Pancreas (tissue), 10 donors: Measurements from ENCODE around the gene DCDC2B. TPM values are rescaled to one million over a fixed set of nuclear protein-coding genes. Genes with fewer than 3 reads are reported as not detected.

ENCODE experiments used
- ATAC-seq, 4 donors: fragments of 200-7000 bp; cut with Tn5 transposase; one replicate each; pipeline versions ENCODE4 v1.8.0 to v1.9.1; 2020; ENCODE audit warnings: mild to moderate bottlenecking in 4 of 4, moderate library complexity in 4 of 4
- DNase-seq, 6 donors: peaks; one replicate each; pipeline ENCODE4 v3.0.0-alpha.2; 2020
- FAIRE-seq: peaks from 2 replicates; lab custom pipeline; 2012; peaks lifted over from hg19 to GRCh38; lab: Jason Lieb, UNC
- H3K27ac ChIP-seq, 4 donors: fragments of 200-600 bp; sonication (generic); 1 replicate in 3 of 4; 2 replicates in 1 of 4; pipeline versions ENCODE4 v1.5.0 to v1.8.0; 2020
- H3K27me3 ChIP-seq, 4 donors: fragments of 200-600 bp; one replicate each; pipeline ENCODE4 v1.8.0; 2021
- H3K36me3 ChIP-seq, 3 donors: fragments of 200-600 bp; sonication (generic) in 1 of 3; one replicate each; pipeline versions ENCODE4 v1.5.0 to v1.8.0; 2020 to 2021
- H3K4me1 ChIP-seq, 3 donors: fragments of 200-600 bp; one replicate each; pipeline ENCODE4 v1.8.0; 2021
- H3K4me3 ChIP-seq, 4 donors: fragments of 200-600 bp; sonication (generic) in 2 of 4; one replicate each; pipeline versions ENCODE4 v1.5.0 to v1.8.0; 2020 to 2021
- H3K9me3 ChIP-seq, 4 donors: fragments of 200-600 bp; one replicate each; pipeline ENCODE4 v1.8.0; 2021
- CTCF ChIP-seq, 4 donors: fragments of 200-600 bp; sonication (generic) in 3 of 4; IDR thresholded peaks; one replicate each; pipeline versions ENCODE4 v1.5.0 to v1.8.0; 2021; ENCODE audit warnings: antibody characterized with exemption in 4 of 4
- WGBS, 2 donors: extraction: QIAGEN DNeasy Blood & Tissue Kit; methylation state at CpG; one replicate each; pipeline ENCODE4 v1.1.7; 2013; 5-methylcytosine and 5-hydroxymethylcytosine counted together
- intact Hi-C, 3 donors: fragments of 100-400 bp; cut with DNase I; formaldehyde crosslinking; loops; one replicate each; pipeline versions ENCODE4 v1.11.1 to v1.14.2; 2022
- polyA plus RNA-seq, 2 donors: library from polyadenylated mRNA; stranded (reverse); fragments of 200-250 nt; gene quantifications; one replicate each; pipeline ENCODE4 v1.2.3, GENCODE V29; 2013
- total RNA-seq, 6 donors: library from RNA; stranded (reverse); fragmentation: NEBNext Ultra II Directional in 4 of 6; extraction: Animal tissue kit (Norgen Biotek cat#: 25700) in 4 of 6; gene quantifications; one replicate each; pipeline versions ENCODE4 v1.2.1 to v1.2.4, GENCODE V29; 2021 to 2023
- donor health status: healthy with polysubstance abuse.
- donor health status: DM: no; HTN: no; CAD: no; lungs with moderate emphysema.
- donor health status: DM: no; HTN: no; CAD: no.
- donor health status: control.
- donor health status: control.
- donor health status: Bipolar disorder and iron deficiency.
- donor health status: DM: yes; HTN: yes; CAD: no.
- donor health status: DM: no; HTN: no; CAD: no.
- donor health status: DM: no; HTN: no; CAD: no.
- donor health status: DM: yes; HTN: yes; CAD: no.

Gene DCDC2B
- total and polyA plus RNA-seq, 8 donors = 0.05 to 0.11 TPM; not detected in 6

GRCh38 chr1:32221581-32221979, 12.7 kb downstream of the DCDC2B start:
- Histone ChIP-seq H3K4me3 (peak overlapping the region; percentile 49 to 88 (median 79)), H3K9me3 (no peaks in the 10 kb centered on the region), H3K27ac (peak overlapping the region; percentile 57 to 83 (median 74)), H3K36me3 (peaks cover 0 to 15% (median 4%) of the 10 kb centered on the region in 3 donors), H3K27me3 (no peaks in the 10 kb centered on the region), H3K4me1 (peaks cover 7 to 20% (median 15%) of the 10 kb centered on the region in 3 donors)
- TF ChIP-seq CTCF (IDR thresholded peaks at IDR 0.05) = no peak
- 2 to 3% methylated on average over 13 of the region's 13 CpGs for WGBS, 2 donors
- no peak for FAIRE-seq
- no peak for ATAC-seq
- no peak for DNase-seq
- intact Hi-C loops = no loop called here

DNA sequence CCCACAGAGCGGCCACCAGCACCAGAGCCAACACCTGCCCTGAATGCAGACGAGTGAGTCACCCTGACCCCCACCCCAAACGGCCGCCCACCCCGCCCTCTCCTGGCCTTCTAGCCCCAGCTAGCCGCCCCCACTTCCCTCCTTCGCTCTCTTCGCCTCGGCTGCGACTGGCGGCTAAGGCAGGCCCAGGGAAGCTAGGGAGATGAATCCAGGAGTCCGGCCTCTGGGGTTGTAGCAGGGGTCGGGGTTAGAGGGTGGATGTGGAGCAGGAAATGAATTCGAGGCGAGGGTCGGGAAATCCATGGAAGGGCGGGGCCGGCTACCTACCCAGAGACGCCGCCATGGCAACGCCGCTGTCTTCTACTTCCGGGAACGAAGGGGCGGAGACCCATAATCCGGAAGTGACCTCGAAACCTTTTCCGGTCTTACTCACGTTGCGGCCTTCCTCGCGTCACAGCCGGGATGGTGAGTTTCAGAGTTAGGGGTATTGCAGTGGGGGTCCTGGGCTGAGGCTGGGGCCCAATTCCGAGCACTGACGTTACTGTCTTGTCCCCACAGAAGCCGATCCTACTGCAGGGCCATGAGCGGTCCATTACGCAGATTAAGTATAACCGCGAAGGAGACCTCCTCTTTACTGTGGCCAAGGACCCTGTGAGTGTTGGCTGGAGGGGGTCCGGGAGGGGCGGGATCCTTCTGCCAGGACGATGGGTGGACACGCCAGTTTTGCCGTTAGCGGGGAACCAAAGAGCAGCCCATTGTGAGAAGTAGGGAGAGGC, 13.3 kb downstream of the DCDC2B start, which contains the start of the genes EIF3I and TMEM234:
EIF3I (plus strand) TSS at position 428 of the 776 bp plus-strand sequence; CDS start at position 463, 35 bp downstream.
TMEM234 (minus strand) TSS at position 374 of the 776 bp plus-strand sequence; CDS start at position 343, 31 bp downstream.
- FAIRE-seq = no peak
- H3K9me3 ChIP-seq = no peaks in the 10 kb centered on the region
- H3K4me1 ChIP-seq = peaks cover 7 to 20% (median 15%) of the 10 kb centered on the region in 3 donors
- peak; percentile 87 to 94 (median 90) for DNase-seq
- H3K4me3 ChIP-seq = peak within 1 kb of the TSS; percentile 49 to 88 (median 79)
- no peak for TF ChIP-seq CTCF (IDR thresholded peaks at IDR 0.05)
- peak; percentile 97 to 99 (median 99) for ATAC-seq
- H3K36me3 ChIP-seq = peaks cover 0 to 14% (median 4%) of the 10 kb centered on the region in 3 donors
- 0 to 1% methylated on average over 42 to 46 of the region's 46 CpGs for WGBS, 2 donors
- intact Hi-C loops = no loop called here
- peak within 1 kb of the TSS; percentile 57 to 83 (median 74) for H3K27ac ChIP-seq
- no peaks in the 10 kb centered on the region for H3K27me3 ChIP-seq

DNA sequence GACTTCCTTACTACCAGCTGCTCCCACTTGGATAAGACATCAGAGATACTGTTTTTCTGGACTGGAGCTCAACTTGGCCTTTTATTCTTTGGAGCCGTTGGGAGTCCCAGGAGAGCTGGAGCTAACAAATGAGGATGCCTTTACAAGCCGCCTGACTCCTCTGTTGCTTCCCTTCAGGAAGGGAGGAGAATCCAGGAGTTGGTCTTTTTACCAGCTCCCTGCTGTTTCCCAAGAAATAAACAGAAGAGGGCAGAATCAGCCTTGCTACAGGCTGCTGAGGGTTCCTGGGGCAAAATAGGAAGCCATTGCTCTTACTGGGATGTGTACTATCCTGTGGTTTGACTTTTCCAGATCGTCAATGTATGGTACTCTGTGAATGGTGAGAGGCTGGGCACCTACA, 14.8 kb downstream of the DCDC2B start:
- Histone ChIP-seq H3K27me3 (no peaks in the 10 kb centered on the region), H3K4me1 (peaks cover 7 to 20% (median 15%) of the 10 kb centered on the region in 3 donors), H3K27ac (no peak overlapping the region), H3K4me3 (peak overlapping the region in 2 of 4 donors; percentile 49 to 75), H3K36me3 (peaks cover 0 to 27% (median 9%) of the 10 kb centered on the region in 3 donors), H3K9me3 (no peaks in the 10 kb centered on the region)
- ATAC-seq = no peak
- no peak for FAIRE-seq
- no peak for DNase-seq
- intact Hi-C loops = no loop called here
- TF ChIP-seq CTCF (IDR thresholded peaks at IDR 0.05) = no peak
- 69 to 78% methylated on average over 3 of the region's 3 CpGs for WGBS, 2 donors

- WGBS, 2 donors = 87 to 88% methylated on average over 4 of the region's 4 CpGs
- H3K27ac ChIP-seq = no peak overlapping the region
These were observed 15.4 kb downstream of the DCDC2B start for GRCh38 chr1:32224285-32224684.

More at GRCh38 chr1:32224285-32224684, 15.4 kb downstream of the DCDC2B start:
- TF ChIP-seq CTCF (IDR thresholded peaks at IDR 0.05) = no peak
- Histone ChIP-seq H3K36me3 (peaks cover 0 to 32% (median 13%) of the 10 kb centered on the region in 3 donors), H3K9me3 (no peaks in the 10 kb centered on the region), H3K4me3 (no peak overlapping the region), H3K27me3 (no peaks in the 10 kb centered on the region), H3K4me1 (peaks cover 7 to 20% (median 15%) of the 10 kb centered on the region in 3 donors)
- FAIRE-seq = no peak
- no peak for ATAC-seq
- intact Hi-C loops = no loop called here
- DNase-seq = no peak
